NCI-H524 (cell line): ENCODE measurements around the gene CHM.
"Not testable (repeated sequence)": the region's sequence is repeated elsewhere in the genome, so short reads cannot be mapped to it uniquely, and the experiment has no call there.

ENCODE experiments used
- DNase-seq, 2 experiments: peaks; one replicate each; lab custom pipeline; 2025; lab: John Stamatoyannopoulos, UW

CHM gene, protein sequence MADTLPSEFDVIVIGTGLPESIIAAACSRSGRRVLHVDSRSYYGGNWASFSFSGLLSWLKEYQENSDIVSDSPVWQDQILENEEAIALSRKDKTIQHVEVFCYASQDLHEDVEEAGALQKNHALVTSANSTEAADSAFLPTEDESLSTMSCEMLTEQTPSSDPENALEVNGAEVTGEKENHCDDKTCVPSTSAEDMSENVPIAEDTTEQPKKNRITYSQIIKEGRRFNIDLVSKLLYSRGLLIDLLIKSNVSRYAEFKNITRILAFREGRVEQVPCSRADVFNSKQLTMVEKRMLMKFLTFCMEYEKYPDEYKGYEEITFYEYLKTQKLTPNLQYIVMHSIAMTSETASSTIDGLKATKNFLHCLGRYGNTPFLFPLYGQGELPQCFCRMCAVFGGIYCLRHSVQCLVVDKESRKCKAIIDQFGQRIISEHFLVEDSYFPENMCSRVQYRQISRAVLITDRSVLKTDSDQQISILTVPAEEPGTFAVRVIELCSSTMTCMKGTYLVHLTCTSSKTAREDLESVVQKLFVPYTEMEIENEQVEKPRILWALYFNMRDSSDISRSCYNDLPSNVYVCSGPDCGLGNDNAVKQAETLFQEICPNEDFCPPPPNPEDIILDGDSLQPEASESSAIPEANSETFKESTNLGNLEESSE

DNA sequence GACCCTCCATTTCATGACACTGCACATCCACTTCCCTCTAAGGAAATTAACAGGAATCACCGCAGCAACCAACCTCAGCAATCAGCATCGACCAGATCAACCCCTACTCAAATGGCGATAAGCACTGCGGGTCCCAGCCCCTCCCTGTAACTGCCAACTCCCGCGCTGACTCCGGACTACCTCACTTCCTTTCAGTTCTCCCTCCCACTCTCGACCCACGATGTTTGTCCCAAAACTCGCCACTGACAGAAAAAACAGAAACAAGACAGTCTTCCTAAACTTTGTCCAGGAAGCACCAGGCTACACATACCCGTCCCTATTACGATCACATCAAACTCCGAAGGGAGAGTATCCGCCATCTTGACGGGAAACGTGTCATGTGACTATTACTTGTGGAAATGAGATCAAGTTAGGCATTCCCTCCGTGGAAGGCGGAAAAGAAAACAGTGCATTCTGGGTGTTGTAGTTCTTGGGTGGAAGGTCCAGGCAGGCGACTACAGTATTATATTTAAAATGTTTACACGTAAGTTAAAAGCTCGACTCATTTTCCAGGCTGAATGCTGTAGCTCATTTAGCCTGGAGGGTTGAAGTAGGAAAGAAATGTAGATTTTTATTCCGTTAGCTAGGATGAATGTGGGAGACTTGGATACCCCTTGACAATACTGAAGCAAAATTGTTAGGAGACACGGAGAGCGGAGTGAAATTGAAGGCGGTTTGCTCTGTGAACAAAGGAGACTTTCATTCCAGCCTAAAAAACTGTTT, at the start of gene CHM:
Gene CHM (minus strand): TSS at position 385 of the 762 bp plus-strand sequence. CDS start 26 bp downstream, at position 359.
- DNase-seq = no peak

DNA sequence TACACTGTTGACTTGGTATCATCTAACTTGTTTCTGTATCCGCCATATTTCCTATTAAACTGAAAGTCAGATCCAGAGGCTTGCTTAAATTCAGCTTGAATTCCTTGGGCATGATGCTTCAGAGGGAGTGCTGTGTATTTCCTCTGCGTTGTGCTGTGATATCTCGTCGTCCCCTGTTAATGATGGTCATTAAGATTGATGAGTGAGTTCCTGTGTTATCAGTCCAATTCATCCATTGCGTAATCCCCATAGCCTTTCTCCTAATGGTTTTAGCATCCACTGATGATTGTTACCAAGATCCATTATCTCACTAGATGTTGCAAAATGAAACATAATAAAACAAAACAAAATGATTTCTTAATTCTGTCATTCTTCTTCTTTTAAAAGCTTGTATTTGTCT, 31.3 kb upstream of the CHM start:
- DNase-seq = no peak

DNA sequence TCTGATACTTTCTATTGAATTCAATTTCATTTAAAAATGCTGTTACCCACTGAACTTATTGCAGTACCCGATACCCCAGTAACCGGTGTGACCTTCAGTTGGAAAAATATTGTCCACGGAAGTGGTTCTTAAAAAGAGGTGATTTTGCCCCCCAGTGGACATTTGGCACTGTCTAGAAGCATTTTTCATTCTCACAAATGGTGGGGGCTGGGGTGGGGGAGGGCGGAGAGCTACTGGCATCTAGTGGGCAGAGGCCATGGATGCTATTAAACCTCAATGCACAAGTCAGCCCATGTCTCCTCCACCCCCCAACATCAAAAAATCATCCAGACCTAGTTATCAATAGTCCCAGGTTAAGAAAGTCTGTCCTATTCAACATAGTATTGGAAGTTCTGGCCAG, 19.6 kb upstream of the CHM start:
- no peak for DNase-seq

DNA sequence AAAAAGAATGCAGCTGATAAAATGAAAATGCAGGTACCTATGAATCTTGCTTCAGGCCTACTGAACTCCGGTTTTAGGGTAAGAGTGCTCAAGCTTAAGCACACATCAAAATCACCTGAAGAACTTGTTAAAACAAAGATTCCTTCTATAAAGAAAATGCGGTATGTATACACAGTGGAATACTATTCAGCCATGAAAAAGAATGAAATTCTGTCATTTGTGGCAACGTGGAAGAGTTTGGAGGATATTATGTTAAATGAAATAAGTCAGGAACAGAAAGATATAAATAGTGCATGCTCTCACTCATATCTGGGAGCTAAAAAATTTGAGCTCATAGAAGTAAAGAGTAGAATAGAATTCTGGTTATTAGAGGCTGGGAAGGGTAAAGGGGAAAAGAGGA, 14.0 kb upstream of the CHM start:
- DNase-seq = no peak

DNA sequence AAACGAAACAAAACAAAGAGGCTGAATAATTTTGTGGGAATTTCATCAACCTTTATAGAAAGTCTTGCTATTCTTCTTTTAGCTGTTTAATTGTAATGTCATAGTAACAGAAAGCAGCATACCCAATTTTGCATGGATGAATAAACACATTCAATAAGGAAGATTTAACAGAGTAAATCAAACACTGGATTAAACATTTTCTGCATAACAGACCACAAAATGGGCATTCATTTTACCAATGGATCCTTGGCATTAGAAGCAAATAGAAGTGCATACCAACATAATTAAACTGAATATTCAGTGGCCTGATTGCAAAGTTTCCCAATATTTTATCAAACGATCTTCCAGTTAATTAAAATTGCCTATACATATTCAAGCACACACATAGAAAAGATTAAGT, 4.4 kb upstream of the CHM start:
- no peak for DNase-seq

DNA sequence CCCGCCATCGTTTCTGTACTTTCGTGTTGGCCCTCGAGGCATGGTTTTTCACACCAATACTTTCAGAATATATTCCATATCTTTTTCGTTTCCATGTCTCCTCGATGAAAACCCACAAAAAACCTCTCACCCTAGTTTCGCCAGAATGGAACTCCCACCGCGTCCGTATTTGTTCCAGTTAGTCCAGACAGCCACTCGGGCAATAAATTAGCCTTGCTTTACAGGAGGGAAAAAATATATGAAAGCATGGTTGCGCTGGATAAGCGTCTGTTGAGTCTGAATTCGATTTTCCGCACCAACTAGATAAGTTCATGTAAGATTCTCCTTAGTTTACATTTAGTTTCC, 550 bp upstream of the CHM start:
- no peak for DNase-seq

DNA sequence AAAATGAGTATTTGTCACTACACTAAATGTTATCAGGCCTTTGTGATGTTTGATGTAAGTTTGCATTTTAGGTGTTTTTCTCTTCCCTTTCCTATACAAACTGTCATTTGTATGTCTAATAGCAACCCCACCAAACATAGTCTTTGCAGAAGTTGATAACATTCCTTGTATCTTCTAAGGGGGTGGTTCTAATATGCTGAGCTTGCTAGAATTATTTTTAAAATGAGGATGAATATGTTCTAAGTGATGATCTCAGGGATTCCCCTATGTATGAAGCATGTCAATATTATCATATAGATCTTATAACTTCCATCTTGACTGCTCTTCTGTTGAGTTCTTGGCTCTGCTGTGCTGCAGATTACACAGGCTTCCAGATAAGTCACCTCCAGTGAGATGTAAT, 3.1 kb downstream of the CHM start:
- no peak for DNase-seq

DNA sequence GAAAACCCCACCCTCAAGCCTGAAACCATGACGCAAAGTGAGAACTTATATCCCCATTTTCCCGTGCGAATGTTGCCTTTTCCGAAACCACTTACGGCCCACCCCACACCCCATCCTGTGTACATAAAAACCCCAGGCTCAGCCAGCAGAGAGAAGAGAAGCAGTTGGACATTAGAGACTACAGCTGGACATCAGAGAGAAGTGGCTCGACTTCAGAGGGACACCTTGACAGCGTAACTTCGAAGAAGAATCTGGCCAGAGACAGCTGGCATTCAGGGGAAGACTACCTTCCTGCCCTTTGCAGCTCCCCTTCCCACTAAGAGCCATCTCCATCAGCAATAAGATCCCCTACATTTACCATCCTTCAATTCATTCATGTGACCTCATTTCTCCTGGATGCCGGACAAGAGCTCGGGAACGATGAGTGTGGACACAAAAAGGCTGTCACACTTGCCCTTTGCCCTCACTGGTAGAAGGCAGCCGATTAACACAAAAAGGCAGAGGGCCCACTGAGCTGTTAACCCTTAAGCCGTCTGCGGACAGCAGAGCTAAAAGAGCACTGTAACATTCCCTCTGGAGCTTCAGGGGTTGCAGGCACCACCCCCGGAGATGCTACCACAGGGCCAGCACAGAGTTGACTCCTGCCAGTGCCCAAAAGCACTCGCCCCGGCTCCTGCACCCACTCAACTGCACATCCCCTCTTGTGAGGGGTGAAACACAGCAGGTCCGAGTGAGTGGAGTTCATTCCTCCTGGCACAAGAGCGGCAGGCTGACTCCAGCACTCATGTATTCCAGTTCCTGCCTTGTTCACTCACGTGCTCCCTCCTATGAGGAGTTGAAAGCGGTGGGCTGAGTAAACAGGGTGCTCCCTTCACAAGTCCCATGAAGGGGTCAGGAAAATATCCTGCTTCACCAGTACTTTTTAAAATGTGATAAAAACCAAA, 7.5 kb downstream of the CHM start:
- no peak for DNase-seq

DNA sequence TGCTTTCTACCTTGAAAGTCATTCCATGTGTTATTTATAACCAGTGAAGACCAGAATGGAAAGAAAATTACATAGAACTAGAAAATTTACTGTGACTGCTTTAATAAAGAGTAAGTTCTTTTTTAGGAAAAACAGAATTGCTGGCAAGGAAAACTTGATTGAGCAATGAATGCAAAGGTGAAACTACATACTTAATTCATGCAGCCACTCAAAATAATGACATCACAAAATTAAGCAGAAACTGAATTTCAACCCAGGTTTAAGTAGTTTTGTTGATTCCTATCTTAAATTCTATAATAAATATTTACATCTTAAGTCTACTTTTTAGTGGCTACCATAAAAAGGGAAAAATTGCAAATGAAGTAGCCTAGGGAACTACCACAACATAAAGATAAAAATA, 14.0 kb downstream of the CHM start:
- no peak for DNase-seq

DNA sequence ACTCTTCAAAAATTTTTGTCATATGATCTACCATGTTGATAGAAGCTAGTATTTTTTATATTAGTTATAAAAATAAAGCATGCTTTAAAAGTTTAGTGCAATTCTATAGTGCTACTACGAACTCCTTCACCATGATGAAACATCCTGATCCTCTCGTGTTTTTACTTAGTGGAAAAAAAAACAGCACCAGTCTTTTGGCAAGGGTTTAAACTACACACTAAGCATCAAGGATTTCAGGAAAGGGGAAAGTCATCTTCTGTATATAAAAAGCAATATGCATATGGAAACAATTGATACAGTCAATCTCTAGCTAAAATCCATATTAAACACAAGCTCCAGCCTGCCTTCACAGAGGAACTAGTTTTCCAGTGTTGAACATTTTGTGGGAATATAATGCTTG, 18.7 kb downstream of the CHM start:
- DNase-seq = no peak

DNA sequence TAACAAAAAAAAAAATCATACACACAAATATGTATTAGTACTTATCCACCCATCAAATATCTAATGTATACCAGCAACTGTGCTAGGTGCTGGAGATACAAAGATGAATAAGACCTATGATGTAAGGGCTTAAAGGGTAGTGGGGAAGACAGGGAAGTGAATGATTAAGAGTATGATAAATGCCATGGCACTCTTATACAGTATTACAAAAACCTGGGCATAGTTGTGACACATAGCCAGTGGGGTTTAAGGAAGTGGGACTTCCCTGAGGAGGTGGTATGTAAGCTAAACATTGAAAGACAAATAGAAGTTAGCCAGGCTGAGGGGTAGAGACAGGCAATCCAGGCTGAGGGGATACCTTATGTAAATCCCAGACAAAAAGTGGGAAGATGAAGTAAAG, 23.5 kb downstream of the CHM start:
- DNase-seq = no peak

DNA sequence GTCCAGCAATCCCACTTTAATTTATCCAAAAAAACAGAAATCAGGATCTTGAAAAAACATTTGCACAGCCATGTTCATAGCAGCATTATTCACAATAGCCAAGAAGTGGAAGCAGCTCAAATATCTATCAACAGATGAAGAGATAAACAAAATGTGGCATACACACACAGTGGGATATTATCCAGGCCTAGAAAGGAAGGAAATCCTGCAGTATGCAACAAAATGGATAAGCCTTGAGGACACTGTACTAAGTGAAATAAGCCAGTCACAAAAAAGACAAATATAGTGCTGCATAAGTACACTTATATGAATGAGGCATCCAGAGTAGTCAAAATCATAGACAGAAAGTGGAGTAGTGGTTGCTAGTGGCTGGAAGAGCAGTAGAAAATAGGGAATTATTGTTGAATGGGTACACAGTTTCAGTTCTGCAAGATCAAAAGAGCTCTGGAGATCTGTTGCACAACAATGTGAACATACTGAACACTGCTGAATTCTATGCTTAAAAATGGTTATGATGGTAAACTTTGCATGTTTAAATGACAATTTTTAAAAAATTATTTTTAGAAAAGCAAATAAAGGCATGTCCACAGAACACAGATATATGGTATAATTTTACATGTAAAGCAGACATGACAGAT, 25.6 kb downstream of the CHM start:
- no peak for DNase-seq

DNA sequence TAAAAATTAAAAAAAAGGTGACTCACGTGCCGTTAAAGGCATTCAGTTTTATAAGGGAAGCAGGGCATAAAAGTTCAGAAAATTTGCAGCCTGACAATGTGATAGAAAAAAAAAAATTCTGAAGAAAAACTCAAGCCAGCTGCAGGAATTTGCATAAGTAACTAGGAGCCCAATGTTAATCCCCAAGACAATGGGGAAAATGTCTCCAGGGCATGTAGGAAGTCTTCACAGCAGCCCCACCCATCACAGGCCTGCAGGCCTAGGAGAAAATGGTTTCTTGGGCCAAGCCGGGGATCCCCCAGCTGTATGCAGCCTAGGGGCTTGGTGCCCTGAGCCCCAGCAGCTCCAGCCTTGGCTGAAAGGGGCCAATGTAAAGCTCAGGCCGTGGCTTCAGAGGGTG, 31.2 kb downstream of the CHM start:
- DNase-seq = no peak

DNA sequence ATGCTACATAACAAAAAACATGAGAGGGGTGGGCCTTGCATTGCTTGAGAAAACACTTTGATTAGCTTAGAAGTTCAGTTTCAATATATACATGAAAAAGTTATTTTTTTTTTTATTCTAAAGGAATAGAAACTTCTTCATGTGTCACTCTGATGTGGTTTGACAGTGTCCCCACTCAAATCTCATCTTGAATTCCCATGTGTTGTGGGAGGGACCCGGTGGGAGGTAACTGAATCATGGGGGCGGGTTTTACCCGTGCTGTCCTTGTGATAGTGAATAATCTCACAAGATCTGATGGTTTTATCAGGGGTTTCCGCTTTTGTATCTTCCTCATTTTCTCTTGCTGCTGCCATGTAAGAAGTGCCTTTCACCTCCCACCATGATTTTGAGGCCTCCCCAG, 32.4 kb downstream of the CHM start:
- DNase-seq = not testable (repeated sequence)

DNA sequence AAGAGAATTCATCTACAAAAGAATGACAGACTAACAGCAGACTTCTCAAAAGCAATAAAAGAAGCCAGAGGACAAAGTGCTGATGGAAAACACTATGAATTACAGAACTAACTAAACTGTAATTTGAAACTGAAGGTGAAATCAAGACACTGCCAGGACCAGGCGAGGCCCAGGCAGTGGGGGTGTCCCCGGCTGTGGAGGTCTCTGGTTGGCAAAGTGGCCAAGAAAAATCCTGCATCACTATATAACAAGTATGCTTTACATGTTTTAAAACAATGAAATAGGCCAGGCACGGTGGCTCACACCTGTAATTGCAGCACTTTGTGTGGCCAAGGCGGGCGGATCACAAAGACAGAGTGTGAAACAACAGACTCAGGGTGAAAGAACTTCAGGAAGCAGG, 32.9 kb downstream of the CHM start:
- DNase-seq = no peak

DNA sequence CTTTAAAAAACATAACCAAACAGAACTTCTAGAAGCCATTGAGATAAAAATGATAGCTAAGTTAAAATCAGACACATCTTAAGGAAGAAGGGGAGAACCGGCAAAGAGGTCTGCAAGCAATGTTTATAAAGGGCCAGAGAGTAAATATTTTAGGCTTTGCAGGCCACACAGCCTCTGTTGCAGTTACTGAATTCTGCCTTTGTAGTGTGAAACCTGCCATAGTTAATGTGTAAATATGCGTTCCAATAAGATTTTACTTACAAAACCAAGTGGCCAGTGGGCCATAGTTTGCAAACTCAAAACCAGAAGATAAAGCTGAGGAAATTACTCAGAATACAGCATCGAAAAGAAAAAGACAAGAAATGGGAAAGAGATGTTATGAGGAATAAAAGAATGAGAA, 33.6 kb downstream of the CHM start:
- no peak for DNase-seq

DNA sequence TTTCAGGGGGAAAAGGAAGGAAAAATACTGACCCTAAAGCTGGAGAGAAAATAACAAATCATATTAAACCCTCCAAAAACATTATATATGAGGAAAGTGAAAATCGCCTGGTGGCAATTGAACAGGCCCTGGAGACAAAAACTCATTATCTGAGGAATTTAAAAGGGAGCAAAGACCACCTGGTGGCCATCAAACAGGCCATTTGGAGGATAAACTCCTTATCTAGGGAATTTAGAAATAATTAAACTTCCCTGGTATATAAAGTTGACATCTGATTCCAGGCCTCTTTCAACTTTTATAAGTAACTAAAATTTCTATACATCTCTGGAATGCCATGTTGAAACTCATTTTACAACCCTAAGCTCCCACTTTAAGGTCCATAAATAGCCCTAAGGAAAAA, 35.2 kb downstream of the CHM start:
- no peak for DNase-seq

DNA sequence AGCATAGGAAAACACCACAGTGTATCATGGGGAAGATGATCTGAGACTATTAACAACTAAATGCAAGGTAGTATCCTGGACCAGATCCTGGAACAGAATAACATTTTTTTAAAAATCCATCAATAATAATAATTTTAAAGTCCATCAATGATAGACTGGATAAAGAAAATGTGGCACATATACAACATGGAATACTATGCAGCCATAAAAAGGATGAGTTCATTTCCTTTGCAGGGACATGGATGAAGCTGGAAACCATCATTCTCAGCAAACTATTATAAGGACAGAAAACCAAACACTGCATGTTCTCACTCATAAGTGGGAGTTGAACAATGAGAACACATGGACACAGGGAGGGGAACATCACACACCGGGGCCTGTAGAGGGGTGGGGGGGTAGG, 37.6 kb downstream of the CHM start:
- not testable (repeated sequence) for DNase-seq

DNA sequence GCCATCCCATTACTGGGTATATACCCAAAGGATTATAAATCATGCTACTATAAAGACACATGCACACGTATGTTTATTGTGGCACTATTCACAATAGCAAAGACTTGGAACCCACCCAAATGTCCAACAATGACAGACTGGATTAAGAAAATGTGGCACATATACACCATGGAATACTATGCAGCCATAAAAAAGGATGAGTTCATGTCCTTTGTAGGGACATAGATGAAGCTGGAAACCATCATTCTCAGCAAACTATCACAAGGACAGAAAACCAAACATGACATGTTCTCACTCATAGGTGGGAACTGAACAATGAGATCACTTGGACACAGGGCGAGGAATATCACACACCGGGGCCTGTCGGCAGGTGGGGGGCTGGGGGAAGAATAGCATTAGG, 39.5 kb downstream of the CHM start:
- DNase-seq = not testable (repeated sequence)

DNA sequence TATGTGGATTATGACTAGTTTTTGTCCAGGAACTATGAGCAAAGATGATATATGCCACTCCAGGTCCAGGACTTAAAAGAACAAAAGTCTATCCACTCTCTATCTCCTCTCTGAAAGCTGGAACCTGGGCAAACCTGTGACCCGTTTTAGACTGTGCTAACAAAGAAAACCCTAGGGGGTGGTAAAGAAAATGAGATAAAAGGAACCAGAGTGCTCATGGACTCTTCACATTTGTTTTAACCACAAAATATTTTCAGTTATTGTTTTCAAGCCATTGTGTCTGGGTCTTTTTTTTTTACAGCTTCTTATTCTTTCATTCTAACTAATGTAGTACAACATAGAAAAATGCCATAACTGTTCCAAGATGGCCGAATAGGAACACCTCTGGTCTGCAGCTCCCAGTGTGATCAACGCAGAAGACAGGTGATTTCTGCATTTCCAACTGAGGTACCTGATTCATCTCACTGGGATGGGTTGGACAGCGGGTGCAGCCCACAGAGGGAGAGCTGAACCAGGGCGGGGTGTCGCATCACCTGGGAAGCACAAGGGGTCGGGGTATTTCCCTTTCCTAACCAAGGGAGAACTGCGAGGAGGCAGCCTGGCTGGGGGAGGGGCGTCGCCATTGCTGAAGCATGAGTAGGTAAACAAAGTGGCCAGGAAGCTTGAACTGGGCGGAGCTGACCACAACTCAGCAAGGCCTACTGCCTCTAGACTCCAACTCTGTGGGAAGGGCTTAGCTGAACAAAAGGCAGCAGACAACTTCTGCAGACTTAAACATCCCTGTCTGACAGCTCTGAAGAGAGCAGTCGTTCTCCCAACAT, 45.1 kb downstream of the CHM start:
- no peak for DNase-seq

DNA sequence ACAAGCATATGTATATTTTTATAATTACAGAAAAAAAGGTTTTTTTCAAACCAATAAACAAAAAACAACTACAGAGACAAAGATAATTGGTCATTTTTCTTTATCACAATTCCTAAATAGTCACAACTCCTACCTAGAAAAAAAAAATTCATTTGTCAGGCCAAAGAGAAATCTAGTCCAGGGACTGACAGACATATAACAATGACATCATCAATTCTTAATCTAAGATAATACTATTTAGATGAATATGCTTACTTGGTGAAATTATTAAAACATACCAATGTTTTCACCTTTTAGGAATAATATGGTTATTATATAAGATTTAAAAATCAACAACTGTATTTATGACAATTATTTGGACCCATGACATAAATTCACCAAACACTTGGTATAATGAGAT, 48.4 kb downstream of the CHM start:
- no peak for DNase-seq
